NT2/D1 (cell line): ENCODE data around the gene COX7B.
A peak's percentile ranks its signal among the peaks of the same experiment; 100 is the strongest.
"Not testable (repeated sequence)": the region's sequence is repeated elsewhere in the genome, so short reads cannot be mapped to it uniquely, and the experiment has no call there.

ENCODE experiments used
- DNase-seq: peaks from one replicate; pipeline ENCODE4 v3.0.0-alpha.2; 2011; ENCODE audit warnings: low read depth, low spot score
- H3K27me3 ChIP-seq: 2 replicates; pipeline ENCODE4 v1.6.0; 2011; ENCODE audit warnings: mild to moderate bottlenecking; ENCODE audit not compliant: insufficient read length, insufficient read depth
- H3K36me3 ChIP-seq: 2 replicates; pipeline ENCODE4 v1.6.1; 2011; ENCODE audit warnings: mild to moderate bottlenecking, low read length, mixed read lengths; ENCODE audit not compliant: insufficient read depth, insufficient read length
- H3K4me1 ChIP-seq: 2 replicates; pipeline ENCODE4 v1.5.1; 2011; ENCODE audit not compliant: insufficient read depth, insufficient read length
- H3K4me3 ChIP-seq: 2 replicates; pipeline ENCODE4 v1.5.1; 2011; ENCODE audit warnings: low read depth; ENCODE audit not compliant: insufficient read length
- H3K9ac ChIP-seq: 2 replicates; pipeline ENCODE4 v1.6.0; 2011; ENCODE audit warnings: low read depth; ENCODE audit not compliant: insufficient read length
- H3K9me3 ChIP-seq: 2 replicates; pipeline ENCODE4 v1.5.1; 2011; ENCODE audit warnings: mild to moderate bottlenecking, low read length; ENCODE audit not compliant: insufficient read depth
- SUZ12 ChIP-seq: IDR thresholded peaks from 2 replicates; pipeline ENCODE4 v1.6.1; 2011; ENCODE audit not compliant: insufficient read length, insufficient read depth; ENCODE audit errors: extremely low read depth
- YY1 ChIP-seq: IDR thresholded peaks from 2 replicates; pipeline ENCODE4 v1.6.1; 2011; ENCODE audit not compliant: insufficient read length, insufficient read depth
- ZNF274 ChIP-seq: IDR thresholded peaks from 2 replicates; pipeline ENCODE4 v1.6.1; 2011; ENCODE audit warnings: mild to moderate bottlenecking, low read depth, low read length

COX7B gene

DNA sequence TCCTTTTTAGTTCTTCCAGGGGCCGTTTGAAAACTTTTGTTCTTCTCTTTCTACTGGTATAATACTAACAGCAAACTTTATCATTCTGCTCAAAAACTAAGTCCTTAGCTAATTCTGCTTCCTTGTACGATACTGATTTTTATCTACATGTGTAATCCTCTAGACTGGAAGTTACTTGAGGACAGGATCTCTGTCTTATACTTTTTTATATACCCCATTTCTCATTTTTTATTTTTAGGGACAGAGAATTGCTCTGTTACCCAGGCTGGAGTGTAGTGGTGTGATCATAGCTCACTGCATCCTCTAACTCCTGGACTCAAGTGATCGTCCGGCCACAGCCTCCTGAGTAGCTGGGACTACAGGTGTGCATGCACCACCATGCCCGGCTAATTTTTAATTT lies 2.2 kb downstream of the COX7B start:
- Histone ChIP-seq H3K4me3 (peak overlapping the region; percentile 88), H3K36me3 (peaks cover 47% of the 10 kb centered on the region), H3K4me1 (no peaks in the 10 kb centered on the region), H3K9ac (no peak overlapping the region), H3K27me3 (no peaks in the 10 kb centered on the region), H3K9me3 (no peaks in the 10 kb centered on the region)
- TF ChIP-seq ZNF274 (no peak), SUZ12 (no peak), YY1 (no peak)
- DNase-seq, result no peak

DNA sequence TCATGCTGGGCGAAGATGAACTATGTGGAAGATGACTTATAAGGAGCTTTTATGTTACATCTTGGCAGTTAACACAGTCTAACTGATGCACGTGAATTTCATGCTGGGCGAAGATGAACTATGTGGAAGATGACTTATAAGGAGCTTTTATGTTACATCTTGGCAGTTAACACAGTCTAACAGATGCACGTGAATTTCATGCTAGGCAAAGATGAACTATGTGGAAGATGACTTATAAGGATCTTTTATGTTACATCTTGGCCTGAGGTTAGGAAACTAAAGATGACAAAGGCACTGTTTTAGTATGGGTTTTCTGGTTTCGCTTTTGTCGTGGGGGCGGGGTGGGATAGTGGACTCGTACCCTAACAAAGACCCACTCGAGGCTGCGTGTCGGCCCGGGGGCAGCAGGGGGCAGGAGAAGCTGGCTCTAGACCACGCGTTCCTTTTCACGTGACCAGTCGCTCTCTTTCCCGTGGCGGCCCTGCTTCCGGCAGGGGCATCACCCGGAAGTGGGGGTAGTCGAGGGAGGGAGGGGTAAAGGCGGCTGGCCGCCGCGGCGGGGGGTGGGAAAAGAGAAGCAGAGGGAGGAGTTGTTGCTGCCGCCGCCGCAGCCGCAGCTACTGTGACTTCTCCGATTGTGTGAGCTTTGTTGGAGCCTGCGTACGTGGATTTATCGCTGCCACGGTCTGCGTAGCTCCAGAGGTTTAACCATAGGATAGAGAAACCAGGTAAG lies 11.0 kb downstream of the COX7B start, which contains the start of gene ATP7A:
Gene ATP7A, plus strand, starts transcription at position 586 of the 733 bp plus-strand sequence. CDS start 60,949 bp downstream, outside the sequence.
- Histone ChIP-seq H3K36me3 (peaks cover 6% of the 10 kb centered on the region), H3K4me3 (peak within 1 kb of the TSS; percentile 61), H3K27me3 (no peaks in the 10 kb centered on the region), H3K9ac (peak within 1 kb of the TSS; percentile 71), H3K9me3 (no peaks in the 10 kb centered on the region), H3K4me1 (no peaks in the 10 kb centered on the region)
- peak; percentile 70 for DNase-seq
- TF ChIP-seq YY1 (no peak), SUZ12 (no peak), ZNF274 (no peak)

DNA sequence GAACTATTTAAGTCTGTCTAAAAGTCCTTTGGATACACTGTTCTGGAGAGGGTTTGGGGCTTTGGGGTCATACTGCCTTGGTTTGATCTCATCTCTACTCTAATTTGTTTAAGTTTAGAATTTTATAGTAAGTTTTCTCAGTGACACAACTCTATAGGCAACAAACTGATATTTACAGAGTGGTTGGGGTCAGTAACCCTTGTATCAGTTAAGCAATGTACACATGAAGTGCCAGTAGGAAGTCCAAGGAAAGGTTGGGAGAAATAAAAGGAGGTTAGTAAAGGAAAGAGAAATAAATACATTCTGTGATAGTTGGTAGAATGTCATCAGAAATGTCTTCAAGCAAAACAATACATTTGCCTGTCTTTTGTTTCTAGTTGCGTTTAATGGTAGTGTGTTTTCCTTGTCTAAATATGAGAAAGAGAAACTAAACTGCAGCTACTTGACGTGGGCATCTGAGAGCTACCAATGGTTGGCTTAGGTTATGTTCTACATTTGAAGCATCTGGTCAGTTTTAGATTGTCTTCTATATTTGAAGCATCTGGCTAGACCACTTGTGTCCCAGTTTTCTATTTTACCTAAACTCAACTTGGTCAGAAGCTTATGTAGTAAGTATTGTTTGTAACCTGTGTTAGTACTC lies 18.1 kb downstream of the COX7B start:
- DNase-seq, result no peak
- H3K4me3 ChIP-seq, result no peak overlapping the region
- H3K9me3 ChIP-seq, result no peaks in the 10 kb centered on the region
- H3K9ac ChIP-seq, result no peak overlapping the region
- H3K4me1 ChIP-seq, result no peaks in the 10 kb centered on the region
- H3K27me3 ChIP-seq, result no peaks in the 10 kb centered on the region
- TF ChIP-seq SUZ12 (no peak), YY1 (no peak), ZNF274 (no peak)
- no peaks in the 10 kb centered on the region for H3K36me3 ChIP-seq

DNA sequence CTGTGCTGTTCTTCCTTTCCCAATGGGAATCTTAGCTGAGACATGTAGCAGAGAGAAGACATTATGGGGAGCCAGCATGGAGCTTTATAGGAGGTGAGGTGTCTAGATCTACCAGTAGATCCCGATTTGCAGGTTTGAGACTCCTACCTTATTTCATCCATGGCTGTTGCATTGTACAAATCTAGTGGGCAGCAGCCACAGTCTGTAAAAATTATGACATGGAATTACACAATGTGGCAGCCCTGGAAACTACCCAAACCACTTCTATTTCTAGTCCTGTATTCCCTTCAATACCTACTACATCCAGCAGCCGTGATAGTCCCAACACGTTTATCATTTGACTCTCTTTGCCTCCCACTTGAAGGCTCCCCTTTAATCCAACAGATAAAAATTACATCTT lies 19.3 kb downstream of the COX7B start:
- Histone ChIP-seq H3K4me1 (no peaks in the 10 kb centered on the region), H3K9me3 (no peaks in the 10 kb centered on the region), H3K36me3 (no peaks in the 10 kb centered on the region), H3K4me3 (no peak overlapping the region), H3K9ac (no peak overlapping the region), H3K27me3 (no peaks in the 10 kb centered on the region)
- DNase-seq, result no peak
- TF ChIP-seq ZNF274, result no peak
- TF ChIP-seq YY1, result no peak

DNA sequence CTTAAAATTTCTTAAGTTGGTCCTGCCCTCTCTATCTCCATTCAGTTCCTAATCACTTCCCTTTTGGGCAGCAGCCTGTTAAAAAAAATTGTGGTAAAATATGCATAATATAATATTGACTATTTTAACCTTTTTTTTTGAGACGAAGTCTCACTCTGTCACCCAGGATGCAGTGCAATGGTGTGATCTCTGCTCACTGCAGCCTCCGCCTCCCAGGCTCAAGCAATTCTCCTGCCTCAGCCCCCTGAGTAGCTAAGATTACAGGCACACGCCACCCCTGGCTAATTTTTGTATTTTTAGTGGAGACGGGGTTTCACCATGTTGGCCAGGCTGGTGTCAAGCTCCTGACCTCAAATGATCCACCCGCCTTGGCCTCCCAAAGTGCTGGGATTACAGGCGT lies 20.1 kb downstream of the COX7B start:
- not testable (repeated sequence) for H3K9ac ChIP-seq, H3K4me3 ChIP-seq, H3K36me3 ChIP-seq, DNase-seq, H3K27me3 ChIP-seq, H3K9me3 ChIP-seq, H3K4me1 ChIP-seq

DNA sequence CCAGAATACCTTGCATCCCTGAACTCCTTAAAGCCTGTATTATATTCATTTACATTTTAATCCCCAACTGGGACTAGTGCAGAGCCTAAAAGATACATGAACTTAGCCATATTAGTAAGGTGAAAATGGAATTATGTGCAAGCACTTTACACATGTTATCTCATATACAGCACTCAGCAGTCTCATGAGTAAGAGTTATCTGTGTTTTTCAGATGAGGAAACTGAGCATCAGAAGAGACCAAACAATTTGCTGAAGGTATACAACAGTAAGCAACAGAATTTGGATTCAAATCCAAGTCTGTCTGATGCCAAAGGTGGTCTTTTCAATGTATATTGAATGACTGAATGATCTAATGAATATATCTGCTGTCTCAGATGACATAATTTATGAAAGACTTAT lies 23.5 kb downstream of the COX7B start:
- Histone ChIP-seq H3K27me3 (no peaks in the 10 kb centered on the region), H3K9ac (no peak overlapping the region), H3K36me3 (no peaks in the 10 kb centered on the region), H3K4me3 (no peak overlapping the region), H3K9me3 (no peaks in the 10 kb centered on the region), H3K4me1 (no peaks in the 10 kb centered on the region)
- no peak for DNase-seq
- TF ChIP-seq YY1, result no peak

DNA sequence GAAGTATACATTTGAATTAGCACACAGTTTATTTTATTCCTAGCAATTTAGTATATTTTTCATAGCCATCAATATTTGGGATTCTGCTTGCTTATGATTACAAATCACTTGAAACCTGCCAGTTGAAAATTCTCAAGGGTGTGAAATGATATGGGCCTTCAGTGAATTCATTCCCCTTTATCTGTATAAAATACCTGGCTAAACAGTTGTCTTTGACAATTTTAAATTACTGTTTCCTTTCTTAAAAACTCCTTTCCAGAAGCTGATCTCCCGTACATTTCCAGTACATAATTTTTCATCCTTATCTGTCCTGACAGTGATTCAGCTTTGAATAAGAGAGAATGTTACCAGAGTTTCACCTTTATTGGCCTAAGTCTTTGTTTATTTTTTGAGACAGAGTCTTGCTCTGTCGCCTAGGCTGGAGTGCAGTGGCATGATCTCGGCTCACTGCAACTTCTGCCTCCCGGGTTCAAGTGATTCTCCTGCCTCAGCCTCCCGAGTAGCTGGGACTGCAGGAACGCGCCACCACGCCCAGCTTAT lies 25.1 kb downstream of the COX7B start:
- Histone ChIP-seq H3K9me3 (no peaks in the 10 kb centered on the region), H3K4me3 (no peak overlapping the region)
- no peak for DNase-seq

More for the DNA sequence above, 25.1 kb downstream of the COX7B start:
- Histone ChIP-seq H3K9ac (no peak overlapping the region), H3K27me3 (no peaks in the 10 kb centered on the region), H3K4me1 (no peaks in the 10 kb centered on the region), H3K36me3 (no peaks in the 10 kb centered on the region)
- TF ChIP-seq ZNF274, result no peak
- no peak for TF ChIP-seq YY1
- no peak for TF ChIP-seq SUZ12
